Mucosa of rectum (tissue), 2 donors: ENCODE measurements around the gene CYFIP1.

Experiments
- H3K27ac ChIP-seq, 2 donors: one replicate each; pipeline ENCODE4 v1.7.0; 2013; ENCODE audit warnings: inconsistent platforms in 2 of 2, low read depth in 2 of 2, low read length in 2 of 2
- H3K27me3 ChIP-seq, 2 donors: one replicate each; pipeline ENCODE4 v1.7.0; 2013; ENCODE audit warnings: low read length in 2 of 2; ENCODE audit not compliant: control insufficient read depth in 2 of 2, insufficient read depth in 2 of 2
- H3K36me3 ChIP-seq, 2 donors: one replicate each; pipeline ENCODE4 v1.7.0; 2013; ENCODE audit warnings: low read length in 2 of 2; ENCODE audit not compliant: control insufficient read depth in 2 of 2, insufficient read depth in 2 of 2
- H3K4me1 ChIP-seq, 2 donors: one replicate each; pipeline ENCODE4 v1.7.0; 2013; ENCODE audit warnings: low read length in 2 of 2, mild to moderate bottlenecking in 1 of 2; ENCODE audit not compliant: control insufficient read depth in 2 of 2, insufficient read depth in 2 of 2
- H3K4me3 ChIP-seq, 2 donors: one replicate each; pipeline ENCODE4 v1.7.0; 2013; ENCODE audit warnings: low read length in 2 of 2
- H3K9ac ChIP-seq, 2 donors: one replicate each; pipeline ENCODE4 v1.7.0; 2013; ENCODE audit warnings: low read length in 2 of 2, low read depth in 1 of 2, mild to moderate bottlenecking in 1 of 2
- H3K9me3 ChIP-seq, 2 donors: one replicate each; pipeline ENCODE4 v1.7.0; 2013; ENCODE audit warnings: low read length in 2 of 2; ENCODE audit not compliant: control insufficient read depth in 2 of 2
- donor health status: healthy.
- donor health status: Normal muscosa, but diverticular disease.

The CYFIP1 gene

DNA sequence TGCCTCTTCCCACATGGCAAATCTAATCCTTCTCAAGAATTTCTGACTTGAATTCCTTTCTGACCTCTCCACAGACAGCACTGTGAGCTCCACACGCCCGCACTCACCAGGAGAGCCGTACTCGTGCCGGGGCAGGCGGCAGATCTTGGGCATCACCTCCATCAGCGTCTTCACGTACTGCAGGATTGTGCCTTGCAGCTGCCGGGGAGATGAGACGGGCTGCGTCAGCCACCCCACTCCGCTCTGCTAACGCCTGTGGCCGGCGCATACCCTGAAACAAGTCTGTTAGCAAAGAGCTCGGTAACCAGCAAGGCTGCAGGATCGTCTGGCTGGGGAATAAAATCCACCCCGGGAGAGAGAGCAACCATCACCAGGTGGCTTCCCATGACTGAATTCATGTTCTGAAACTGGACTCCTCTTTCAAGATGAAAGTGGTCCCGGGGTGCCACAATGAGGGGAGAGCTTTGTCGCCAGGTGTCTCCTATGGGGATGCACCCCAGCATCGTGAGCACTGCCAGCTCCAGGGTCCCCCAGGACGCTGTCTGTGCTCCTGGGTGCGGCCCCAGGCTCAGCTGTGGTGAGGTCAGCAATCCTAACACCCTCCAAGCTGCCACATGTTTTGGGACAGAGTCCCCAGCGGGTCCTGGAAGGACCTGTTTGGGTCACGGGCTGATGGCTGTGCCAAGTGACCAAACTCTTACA lies 98.3 kb downstream of the CYFIP1 start:
- no peaks in the 10 kb centered on the region for H3K27me3 ChIP-seq
- no peak overlapping the region for H3K4me3 ChIP-seq
- peaks cover 4 to 21% of the 10 kb centered on the region in 2 donors for H3K4me1 ChIP-seq
- H3K9me3 ChIP-seq = no peaks in the 10 kb centered on the region
- peaks cover 37 to 43% of the 10 kb centered on the region in 2 donors for H3K36me3 ChIP-seq
- no peak overlapping the region for H3K27ac ChIP-seq
- no peak overlapping the region for H3K9ac ChIP-seq

DNA sequence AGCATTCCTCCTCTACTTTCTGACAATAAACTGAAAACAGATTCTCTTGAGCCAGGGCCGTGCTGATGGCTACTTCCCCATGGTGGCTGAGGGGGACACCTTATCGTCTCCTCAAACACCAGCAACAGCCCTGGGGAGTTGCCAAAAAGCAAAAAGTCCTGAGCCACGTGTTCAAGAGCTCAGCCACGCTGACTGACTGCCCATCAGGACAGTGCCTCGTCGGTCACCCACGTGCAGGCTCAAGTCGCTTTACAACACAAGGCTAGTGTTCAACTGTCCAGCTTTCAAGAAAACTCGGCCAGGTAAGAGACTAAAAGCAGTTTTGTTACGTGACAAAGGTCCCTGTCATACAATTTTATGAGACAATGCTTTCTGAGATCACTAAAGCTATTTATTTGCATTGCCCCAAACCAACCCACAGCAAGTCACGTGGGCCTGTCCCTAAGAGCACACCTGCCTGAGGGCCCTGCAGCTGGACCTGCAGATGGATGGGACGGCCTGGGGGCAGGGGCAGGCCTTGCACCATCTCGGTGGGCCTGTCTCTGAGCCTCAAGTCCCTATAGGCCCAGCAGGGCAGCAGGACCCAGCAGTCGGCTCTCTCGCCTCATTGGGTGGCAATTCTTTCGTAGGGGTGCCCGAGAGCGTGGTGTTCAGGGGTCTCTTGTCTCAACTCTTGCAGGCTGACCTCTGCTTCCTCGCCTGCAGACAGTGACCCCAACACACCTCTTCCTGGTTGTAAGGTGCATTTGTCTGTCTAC lies 99.0 kb downstream of the CYFIP1 start:
- Histone ChIP-seq H3K9ac (no peak overlapping the region), H3K27ac (peak overlapping the region; percentile 3 to 39), H3K4me3 (no peak overlapping the region), H3K36me3 (peaks cover 39 to 45% of the 10 kb centered on the region in 2 donors), H3K27me3 (no peaks in the 10 kb centered on the region), H3K4me1 (peaks cover 4 to 21% of the 10 kb centered on the region in 2 donors), H3K9me3 (no peaks in the 10 kb centered on the region)

DNA sequence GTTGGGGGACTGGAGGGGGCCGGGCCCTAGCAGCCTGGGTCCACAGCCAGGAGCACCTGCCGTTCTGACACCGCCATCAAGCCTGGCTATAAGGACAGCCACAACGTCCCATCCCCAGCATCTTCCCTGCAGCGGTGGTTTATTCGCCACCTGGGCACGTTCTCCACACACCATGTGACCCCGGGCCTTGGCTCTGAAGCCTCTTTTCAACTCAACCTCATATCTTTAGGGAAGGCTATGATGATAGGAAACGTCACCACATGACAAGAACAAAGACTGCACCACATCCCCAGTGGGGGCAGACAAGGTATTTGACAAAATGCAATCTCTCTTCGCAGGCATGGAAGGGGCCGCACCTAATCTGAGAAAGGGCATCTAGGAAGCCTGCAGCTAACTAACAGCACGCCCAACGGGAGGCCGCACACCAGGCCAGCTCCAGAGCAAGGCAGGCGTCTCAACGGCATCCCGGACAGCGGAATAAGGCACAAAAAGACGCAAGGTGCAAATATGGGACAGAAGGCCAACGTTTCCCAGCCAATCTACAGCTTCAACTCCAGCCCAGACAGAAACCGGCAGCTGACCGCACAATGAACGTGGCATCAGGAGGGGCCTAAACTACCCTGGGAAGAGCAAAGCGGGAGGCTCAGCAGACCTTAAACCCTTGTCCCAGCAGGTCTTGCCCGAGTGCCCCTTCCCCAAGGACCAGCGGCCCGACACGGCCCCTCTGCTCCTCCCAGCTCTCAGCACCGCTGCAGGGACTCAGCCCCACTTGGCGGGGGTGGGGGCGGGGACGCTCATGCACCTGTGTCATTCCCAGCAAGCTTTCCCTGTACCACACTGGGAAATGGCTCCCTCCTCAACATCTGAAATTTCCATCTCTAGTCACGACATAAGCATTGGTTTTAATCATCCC lies 99.8 kb downstream of the CYFIP1 start:
- Histone ChIP-seq H3K4me1 (peaks cover 4 to 21% of the 10 kb centered on the region in 2 donors), H3K4me3 (no peak overlapping the region), H3K27me3 (no peaks in the 10 kb centered on the region), H3K9me3 (no peaks in the 10 kb centered on the region), H3K27ac (peak overlapping the region; percentile 3 to 39), H3K36me3 (peaks cover 40 to 47% of the 10 kb centered on the region in 2 donors), H3K9ac (no peak overlapping the region)

DNA sequence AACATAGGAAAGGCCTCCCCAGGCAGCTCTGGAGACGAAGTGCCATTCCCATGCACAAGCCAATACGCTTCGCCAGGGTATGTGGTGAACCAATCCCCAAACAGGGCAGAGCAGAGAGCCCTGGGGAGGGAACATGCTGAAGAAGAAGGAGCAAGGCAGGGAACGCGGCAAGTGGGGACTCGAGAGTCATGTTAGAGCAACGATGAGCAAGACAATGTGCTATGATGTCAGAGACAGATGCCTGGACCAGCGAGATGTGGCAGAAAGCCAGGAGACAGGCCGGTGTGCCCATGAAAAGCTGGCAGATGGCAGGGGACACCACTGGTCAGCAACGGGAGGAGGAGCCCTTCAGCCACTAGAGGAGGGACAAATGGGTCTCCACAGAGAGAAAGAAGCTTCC lies 102.1 kb downstream of the CYFIP1 start:
- Histone ChIP-seq H3K36me3 (peaks cover 56 to 66% of the 10 kb centered on the region in 2 donors), H3K27me3 (no peaks in the 10 kb centered on the region), H3K27ac (no peak overlapping the region), H3K9me3 (no peaks in the 10 kb centered on the region), H3K4me3 (no peak overlapping the region), H3K9ac (no peak overlapping the region), H3K4me1 (peaks cover 4 to 13% of the 10 kb centered on the region in 2 donors)

DNA sequence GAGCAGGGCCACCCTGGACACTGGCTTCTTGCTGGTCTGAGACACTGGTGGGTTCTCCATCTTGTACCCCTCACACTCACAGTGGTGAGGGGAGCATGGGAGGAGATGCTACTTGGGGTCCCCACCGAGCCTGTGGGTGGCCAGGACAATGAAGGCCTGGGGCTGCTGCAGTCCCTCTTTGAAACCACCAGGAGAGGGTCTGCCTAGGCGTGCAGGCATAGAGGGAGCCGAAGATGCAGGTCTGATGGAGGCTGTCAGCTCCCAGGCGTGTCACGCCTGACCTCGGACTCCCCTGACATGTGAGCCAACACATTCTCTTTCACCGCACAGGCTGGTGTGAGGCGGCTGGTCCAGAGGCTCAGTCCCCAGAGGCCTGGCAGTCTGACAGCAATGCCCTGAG lies 102.6 kb downstream of the CYFIP1 start:
- Histone ChIP-seq H3K27me3 (no peaks in the 10 kb centered on the region), H3K27ac (no peak overlapping the region), H3K36me3 (peaks cover 58 to 66% of the 10 kb centered on the region in 2 donors), H3K4me1 (peaks cover 4 to 9% of the 10 kb centered on the region in 2 donors), H3K4me3 (no peak overlapping the region), H3K9me3 (no peaks in the 10 kb centered on the region), H3K9ac (no peak overlapping the region)

DNA sequence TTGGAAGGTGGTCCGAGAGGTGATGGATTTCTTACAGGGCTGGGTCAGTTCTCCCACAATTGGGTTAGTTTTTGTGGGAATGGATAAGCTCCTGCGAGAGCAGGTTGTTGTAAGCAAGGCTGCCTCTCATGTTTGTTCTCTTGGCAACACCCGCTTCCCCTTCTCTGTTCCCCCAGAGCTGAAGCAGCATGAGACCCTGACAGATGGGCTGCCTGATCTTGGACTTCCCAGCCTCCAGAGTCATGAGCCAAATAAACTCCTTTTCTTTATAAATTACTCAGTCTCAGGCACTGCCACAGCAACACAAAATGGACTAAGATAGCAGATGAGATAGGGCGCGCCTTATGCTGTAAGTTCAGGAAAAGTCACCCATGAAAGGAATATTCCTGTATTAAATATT lies 103.1 kb downstream of the CYFIP1 start:
- Histone ChIP-seq H3K9ac (no peak overlapping the region), H3K36me3 (peaks cover 57 to 65% of the 10 kb centered on the region in 2 donors), H3K4me1 (peaks cover 4 to 9% of the 10 kb centered on the region in 2 donors), H3K4me3 (no peak overlapping the region), H3K27ac (no peak overlapping the region), H3K27me3 (no peaks in the 10 kb centered on the region), H3K9me3 (no peaks in the 10 kb centered on the region)

DNA sequence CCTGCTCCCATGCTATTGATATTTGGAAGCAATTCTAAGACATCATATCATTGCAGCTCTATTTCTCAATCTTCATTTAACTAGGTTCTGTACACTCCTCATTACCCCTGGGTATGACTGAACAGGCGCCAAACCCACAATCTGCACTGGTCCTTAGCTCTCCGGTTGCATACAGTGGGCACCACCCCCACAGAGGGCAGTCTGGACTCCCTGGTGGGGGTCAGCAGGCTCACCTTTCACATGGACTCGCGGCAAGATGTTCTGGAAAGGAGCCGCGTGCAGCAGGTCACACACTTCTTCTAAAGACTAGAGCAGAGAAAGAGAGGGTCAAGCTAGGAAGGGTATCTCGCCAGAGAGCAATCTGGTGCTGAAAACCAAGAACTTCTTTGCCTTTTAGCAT lies 105.2 kb downstream of the CYFIP1 start:
- no peak overlapping the region for H3K9ac ChIP-seq
- H3K4me3 ChIP-seq = no peak overlapping the region
- H3K27me3 ChIP-seq = no peaks in the 10 kb centered on the region
- H3K4me1 ChIP-seq = no peaks in the 10 kb centered on the region
- H3K9me3 ChIP-seq = no peaks in the 10 kb centered on the region
- H3K27ac ChIP-seq = no peak overlapping the region
- peaks cover 53 to 60% of the 10 kb centered on the region in 2 donors for H3K36me3 ChIP-seq

DNA sequence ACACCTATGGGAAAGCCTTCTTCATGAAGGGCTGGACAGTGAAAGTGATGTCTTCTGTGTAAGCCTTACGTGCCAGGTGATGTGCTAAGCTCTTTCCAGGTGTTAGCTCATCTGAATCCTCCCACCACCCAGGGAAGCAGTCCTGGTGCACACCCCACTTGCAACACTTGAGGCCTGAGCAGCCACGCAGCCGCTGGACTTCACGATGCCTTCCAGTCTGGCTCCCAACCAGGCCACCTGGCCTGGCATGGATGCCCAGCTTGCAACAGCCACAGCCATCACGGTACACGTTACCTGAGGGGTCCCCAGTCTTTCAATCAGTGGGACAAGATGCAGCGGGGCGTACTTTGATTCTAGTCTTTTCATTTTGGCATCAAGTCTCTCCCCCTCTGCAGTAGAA lies 105.9 kb downstream of the CYFIP1 start:
- Histone ChIP-seq H3K4me1 (no peaks in the 10 kb centered on the region), H3K27ac (no peak overlapping the region), H3K36me3 (peaks cover 57 to 63% of the 10 kb centered on the region in 2 donors), H3K9ac (no peak overlapping the region), H3K9me3 (no peaks in the 10 kb centered on the region), H3K4me3 (no peak overlapping the region), H3K27me3 (no peaks in the 10 kb centered on the region)

DNA sequence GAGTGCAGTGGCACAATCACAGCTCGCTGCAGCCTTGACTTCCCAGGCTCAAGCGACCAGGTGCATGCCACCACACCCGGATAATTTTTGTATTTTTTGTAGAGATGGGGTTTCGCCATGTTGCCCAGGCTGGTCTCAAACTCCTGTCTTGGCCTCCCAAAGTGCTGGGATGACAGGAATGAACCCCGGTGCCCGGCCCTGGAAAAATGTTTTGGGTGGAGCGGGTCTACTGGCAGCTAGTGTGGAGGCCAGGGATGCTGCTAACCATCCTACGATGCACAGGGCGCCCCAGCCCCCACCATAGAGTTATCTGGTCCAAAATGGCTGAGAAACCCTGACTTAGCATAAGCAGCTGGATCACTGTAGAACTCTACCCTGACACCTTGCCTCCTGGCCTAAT lies 106.3 kb downstream of the CYFIP1 start:
- Histone ChIP-seq H3K9me3 (no peaks in the 10 kb centered on the region), H3K27me3 (no peaks in the 10 kb centered on the region), H3K4me1 (no peaks in the 10 kb centered on the region), H3K27ac (no peak overlapping the region), H3K9ac (no peak overlapping the region), H3K36me3 (peaks cover 61 to 65% of the 10 kb centered on the region in 2 donors), H3K4me3 (no peak overlapping the region)
